ENCODE data around the gene MRPL23.
"Not testable (repeated sequence)": the region's sequence is repeated elsewhere in the genome, so short reads cannot be mapped to it uniquely, and the experiment has no call there.

The MRPL23 gene

DNA sequence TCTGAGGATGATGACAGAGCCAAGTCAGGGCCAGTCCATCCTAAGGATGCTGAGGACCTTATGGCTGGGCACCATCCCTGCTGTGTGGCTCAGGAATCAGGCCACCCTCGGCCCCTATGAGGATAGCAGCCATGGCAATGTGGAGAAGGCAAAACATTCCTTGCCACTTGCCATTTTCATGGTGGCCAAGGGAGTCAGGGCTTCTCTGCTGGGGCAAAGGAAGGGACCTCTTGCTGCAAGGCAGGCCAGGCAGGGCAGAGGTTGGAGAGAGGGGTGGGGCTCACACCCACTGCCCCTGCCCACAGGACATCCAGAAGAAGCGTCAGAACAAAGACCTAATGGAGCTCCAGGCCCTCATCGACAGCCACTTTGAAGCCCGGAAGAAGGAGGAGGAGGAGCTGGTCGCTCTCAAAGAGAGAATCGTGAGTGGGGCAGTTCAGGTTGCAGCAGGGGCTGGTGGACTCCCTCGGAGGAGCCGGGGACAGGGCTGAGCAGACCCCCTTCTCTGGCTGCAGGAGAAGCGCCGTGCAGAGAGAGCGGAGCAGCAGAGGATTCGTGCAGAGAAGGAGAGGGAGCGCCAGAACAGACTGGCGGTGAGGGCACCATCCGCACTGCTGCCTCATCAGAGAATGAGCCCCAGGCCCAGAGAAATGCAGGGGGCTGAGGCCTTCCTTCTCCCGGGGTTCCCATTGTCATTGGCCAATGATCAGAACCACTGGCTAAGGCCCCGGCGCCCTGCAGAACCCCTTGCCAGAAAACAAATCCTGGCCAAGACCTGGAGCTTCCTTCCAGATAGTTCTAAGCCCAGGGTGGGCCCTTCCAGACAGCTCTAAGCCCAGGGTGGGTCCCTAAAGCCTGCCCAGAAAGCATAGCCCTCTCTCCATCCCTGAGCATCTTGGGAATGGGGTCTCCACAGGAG, 13.5 kb upstream of the MRPL23 start:
- DNase-seq (ENCODE audit: low read depth in 2 of 2), result no peak

DNA sequence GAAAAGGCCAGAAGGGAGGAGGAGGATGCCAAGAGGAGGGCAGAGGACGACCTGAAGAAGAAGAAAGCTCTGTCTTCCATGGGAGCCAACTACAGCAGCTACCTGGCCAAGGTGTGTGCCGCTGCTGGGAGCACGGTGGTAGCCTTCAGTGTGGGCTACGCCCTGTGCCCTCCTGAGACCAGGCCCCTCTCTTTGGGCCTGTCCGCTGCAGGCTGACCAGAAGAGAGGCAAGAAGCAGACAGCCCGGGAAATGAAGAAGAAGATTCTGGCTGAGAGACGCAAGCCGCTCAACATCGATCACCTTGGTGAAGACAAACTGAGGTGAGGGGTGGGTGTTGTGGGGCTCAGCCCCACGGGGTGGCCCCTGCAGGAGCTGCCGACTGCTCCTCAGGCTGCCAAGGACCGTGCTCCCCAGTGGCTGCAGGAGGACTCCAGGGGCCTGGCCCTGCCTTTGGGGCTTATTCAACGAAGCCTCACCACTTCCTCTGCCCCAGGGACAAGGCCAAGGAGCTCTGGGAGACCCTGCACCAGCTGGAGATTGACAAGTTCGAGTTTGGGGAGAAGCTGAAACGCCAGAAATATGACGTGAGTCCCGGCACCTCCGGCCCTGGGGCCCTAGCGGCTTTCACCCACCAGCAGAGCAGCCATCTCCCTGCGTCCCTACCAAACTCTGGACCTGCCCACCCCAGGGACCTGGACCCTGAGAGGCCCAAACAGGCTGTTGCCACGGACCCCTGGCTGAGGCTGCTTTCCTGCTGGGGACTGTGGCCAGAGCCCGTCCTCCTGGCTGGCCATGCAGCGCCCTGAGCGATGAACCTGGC, 12.6 kb upstream of the MRPL23 start:
- no peak for DNase-seq (ENCODE audit: low read depth in 2 of 2)

DNA sequence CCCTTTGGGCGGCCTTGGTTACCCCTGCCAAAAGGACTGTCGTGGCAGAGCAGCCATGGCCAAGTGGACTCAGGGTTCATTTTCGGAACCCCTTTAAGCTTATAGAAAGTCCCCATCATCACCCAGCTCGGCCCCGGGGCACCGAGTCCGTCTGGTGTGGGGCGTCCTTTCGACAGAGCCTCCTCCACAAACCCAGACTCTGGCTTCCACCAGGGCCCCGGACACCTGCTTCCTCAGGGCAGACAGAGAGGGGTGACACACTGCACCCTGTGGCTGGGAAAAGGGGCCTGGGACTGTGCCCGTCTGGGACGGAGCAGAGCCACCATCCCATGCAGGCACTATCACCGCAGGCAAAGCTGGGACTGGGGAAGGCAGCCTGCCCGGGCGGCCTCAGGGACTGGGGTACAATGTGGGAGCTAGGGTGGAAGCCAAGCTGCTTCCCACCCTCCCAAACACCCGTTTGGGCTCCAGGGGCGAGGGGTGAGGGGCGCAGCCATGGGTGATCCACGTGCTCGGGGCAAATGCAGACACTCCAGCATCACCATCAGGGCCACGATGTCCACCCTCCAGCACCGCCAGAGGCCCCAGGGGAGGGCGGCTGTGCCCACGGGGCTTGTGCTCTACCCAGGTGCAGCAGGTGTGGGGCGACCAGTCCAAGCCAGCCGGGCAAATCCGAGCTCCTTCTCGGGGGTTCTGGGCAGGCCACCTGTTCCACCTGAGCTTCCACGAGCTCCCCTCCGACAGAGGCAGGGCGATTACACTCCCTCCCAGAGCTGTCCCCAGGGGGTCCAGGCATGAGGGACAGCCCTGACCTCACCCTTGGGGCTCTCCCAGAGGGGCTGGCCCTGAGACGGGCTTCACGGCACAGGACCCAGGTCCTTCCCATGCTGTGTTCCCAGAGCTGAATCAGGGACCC, 11.7 kb upstream of the MRPL23 start:
- no peak for DNase-seq (ENCODE audit: low read depth in 2 of 2)

DNA sequence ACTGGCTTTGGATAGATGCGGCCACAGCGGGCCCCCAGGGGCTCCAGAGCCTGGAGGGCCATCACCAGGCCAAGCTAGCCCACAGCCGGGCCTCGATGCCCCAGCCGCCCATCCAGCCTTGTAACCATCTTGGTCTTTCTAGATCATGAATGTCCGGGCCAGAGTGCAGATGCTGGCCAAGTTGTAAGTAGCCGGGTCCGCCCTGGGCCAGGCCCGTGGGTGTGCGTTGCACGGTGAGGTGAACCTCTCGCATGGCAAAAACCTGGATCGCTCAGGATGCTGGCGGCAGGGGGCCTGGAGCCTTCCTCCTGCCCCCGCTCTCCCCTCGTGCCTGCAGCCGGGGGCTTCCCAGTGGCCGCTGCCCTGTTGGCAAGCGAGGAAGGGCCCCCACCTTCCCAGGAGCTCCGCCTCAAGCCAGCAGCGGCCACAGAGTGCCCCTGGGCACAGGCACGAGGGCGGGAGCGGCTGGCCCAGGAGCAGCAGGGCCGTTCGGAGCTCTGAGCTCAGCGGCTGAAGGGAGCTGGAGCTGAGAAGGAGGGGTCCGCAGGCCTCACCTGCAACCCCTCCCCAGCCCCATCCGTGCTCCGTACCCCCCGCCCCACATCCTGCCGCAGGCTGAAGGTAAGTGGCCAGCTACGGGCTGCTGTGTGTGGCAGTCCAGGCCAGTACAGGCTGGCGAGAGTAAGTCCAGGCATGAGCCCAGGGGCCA, 10.9 kb upstream of the MRPL23 start:
- no peak for DNase-seq (ENCODE audit: low read depth in 2 of 2)

DNA sequence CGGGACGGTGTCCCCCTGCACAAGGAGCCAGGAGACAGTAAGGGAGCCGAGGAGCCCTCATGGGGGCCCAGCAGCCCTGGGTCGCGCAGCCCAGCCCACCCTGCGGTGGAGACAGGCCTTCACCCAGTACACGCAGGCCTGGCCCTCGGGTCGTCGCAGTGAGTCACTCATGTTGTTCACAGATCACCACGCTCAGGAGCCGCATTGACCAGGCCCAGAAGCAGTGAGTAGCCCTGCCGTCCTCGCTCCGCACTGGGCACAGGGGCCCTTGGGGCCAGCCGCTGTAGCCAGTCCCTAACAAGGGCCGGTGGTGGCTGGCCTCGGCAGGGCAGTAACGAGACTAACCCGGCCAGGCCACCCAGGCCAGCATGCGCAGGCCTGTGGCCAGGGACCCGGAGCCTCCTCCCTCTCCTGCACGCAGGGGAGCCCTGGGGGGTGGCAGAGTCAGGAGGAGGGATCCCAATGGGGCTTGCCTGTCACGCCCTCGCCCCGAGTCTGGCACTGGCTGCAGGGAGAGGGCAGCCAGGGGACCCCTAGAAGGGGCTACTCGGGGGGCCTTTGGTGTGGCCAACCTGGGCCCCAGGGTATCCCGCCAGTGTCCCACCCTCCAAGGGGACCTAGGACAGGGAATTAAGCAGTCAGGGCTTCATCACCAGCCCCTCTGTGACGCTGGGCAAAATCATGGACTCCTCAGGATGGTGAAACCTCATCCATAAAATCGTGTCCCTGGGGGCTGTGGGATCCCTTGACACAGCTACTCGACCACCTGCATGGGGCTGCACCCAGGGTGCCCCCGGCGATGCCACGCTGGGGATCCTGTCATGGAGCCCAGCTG, 10.1 kb upstream of the MRPL23 start:
- no peak for DNase-seq (ENCODE audit: low read depth in 2 of 2)

DNA sequence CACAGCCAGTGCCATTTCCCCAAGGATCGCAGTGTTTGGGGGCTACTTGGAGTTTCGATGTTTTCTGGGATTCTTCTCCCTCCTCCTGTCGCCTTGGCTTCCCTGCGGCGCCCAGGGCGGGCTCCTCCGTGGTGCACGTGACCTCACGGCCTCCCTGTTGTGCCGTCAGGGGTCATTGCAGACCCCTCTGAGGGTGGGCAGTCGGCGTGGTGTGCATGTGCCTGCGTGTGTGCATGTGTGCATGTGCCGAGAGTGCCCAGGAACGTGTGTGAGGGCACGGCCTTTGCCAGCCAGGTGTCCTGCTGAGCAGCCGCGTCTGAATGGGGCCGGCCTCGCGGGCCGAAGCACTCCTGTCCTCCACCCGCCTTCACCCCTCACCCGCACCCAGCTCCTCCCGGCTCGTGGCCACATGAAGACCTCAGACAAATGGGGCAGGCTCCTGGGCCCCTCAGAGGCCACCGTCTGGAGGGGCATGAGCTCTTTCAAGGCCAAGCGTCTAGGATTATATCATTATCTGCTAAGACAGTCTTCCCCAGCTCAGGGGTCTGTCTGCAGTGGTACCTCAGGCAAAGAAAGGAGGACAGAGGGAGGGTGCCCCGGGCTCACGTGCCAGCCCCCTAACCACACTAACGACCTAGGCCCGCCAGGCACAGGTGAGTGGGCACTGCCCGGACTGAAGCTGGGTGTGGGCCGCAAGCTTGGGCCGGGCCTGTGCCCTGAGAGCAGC, 9.4 kb upstream of the MRPL23 start:
- no peak for DNase-seq (ENCODE audit: low read depth in 2 of 2)

DNA sequence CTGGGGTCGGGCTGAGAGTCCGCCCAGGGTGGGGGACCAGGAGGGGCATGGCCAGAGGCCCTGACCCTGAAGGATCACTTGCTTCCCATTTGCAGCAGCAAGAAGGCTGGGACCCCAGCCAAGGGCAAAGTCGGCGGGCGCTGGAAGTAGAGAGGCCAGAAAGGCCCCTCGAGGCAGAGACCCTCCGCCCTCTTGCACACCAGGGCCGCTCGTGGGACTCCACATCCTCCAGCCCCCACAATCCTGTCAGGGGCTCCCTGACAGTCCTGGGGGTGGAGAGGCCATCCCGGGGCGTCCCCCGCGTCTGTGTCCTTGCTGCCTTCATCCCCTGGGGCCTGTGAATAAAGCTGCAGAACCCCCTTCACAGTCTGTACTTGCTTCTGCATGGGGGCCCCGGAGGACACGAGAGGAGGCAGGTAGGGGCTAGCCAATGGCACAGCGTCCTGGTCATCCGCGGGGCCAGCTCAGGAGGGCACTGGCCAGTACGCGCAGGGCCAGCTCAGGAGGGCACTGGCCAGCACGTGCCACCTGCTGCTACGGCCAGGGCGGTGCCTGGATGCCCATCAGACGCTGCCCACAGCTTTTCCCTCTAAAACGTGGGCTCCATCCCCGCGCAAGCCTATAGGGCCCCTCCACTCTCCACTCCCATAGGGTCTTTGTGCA, 8.7 kb upstream of the MRPL23 start:
- no peak for DNase-seq (ENCODE audit: low read depth in 2 of 2)

DNA sequence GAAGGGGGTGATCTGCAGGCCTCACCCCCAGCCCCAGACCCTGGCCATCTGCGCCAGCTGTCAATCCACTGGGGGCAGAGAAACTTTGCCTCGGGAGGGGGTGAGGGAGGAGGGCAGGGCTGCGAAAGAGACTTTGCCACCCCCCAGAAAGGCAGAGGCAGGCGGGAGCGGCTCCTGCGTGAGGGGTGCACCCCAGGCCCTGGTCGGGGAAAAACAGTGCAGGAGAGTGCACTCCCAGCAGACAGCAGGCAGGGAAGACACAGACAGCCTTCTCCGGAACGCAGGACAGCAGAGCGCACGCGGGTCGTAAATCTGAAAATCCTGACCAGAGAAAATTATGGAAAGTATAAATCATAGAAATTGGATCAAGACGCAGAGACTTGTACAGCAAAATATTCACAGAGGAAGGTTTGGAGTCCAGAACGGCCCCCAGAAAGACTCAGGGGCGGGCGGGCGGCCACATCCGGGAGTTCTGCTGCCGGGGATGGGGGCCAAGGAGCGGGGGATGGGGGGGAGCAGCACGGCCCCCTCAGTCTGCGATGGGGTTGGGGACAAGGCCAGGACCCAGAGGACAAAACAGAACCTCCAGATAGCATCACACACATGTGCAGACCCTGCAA, 8.0 kb upstream of the MRPL23 start:
- no peak for DNase-seq (ENCODE audit: low read depth in 2 of 2)

DNA sequence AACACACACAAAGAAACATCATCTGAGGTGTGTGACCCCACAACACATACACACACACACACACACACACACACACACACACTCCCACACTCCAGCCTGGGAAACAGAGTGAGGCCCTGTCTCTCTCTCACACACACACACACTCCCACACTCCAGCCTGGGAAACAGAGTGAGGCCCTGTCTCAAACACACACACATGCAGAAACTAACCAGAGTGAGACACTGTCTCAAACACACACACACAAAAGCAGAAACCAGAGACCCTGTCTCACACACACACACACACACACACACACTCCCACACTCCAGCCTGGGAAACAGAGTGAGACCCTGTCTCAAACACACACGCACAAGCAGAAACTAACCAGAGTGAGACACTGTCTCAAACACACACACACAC, 7.3 kb upstream of the MRPL23 start:
- not testable (repeated sequence) for DNase-seq (ENCODE audit: low read depth in 2 of 2)

DNA sequence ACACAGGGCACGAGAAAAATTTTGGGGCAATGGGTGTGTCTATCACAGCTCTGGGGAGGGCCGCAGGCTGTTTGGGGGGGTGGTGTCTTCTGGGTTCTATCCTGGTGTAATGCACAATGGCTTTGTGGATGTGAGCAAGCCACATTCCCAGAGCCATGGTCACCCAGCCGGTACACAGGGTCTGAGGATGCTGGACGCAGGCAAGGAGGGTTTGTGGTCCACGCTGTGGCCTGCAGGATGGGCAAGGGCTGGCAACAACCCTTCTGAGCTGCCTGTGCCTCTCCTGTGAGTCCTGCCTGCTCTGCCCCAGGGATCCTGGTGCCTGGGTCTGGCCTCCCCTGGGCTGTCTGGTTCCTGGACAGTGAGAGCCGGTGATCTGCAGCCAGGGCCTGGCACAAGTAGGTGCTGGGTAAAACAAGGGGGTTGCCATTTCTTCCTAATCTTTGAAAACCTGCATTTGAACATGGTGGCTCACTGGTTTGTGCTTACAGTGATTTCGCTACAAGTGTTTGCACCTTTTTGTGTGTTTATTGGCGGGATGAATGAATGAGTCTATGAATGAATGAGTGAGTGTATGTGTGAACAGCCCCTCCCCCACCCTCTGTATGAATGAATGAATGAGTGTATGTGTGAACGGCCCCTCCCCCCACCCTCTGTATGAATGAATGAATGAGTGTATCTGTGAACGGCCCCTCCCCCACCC, 4.4 kb upstream of the MRPL23 start:
- no peak for DNase-seq (ENCODE audit: low read depth in 2 of 2)

DNA sequence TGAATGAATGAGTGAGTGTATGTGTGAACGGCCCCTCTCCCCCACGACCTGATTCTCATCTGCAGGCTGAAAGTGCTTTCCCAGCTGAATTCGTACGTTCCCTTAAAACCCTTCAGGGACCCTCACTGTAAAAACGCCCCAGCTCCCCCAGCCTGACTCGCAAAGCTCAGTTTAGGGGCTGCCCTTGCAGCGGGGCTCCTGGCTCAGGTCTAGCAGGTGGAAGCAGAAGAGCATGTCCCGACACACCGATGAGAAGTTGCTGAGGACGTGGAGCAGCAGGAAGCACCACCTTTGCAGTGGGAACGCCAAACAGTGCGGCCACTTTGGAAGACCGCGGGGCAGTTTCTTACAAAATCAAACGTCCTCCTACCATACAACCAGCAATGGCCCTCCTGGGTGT, 3.6 kb upstream of the MRPL23 start:
- no peak for DNase-seq (ENCODE audit: low read depth in 2 of 2)

DNA sequence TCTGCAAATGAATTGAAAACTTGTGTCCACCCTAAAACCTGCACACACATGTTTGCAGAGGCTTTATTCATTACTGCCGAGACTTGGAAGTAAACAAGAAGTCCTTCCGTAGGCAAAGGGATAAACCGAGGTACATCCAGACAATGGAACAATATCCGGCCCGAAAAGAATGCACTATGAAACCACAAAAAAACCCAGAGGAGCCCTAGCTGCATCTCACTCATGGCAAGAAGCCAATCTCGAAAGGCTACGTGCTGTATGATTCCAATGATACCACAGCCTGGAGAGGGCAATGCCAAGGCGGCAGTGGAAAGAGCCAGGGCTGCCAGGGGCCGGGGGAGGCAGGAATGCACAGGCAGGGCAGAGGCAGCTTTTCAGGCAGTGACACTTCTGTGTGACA, 3.2 kb upstream of the MRPL23 start:
- DNase-seq (ENCODE audit: low read depth in 2 of 2), result no peak

DNA sequence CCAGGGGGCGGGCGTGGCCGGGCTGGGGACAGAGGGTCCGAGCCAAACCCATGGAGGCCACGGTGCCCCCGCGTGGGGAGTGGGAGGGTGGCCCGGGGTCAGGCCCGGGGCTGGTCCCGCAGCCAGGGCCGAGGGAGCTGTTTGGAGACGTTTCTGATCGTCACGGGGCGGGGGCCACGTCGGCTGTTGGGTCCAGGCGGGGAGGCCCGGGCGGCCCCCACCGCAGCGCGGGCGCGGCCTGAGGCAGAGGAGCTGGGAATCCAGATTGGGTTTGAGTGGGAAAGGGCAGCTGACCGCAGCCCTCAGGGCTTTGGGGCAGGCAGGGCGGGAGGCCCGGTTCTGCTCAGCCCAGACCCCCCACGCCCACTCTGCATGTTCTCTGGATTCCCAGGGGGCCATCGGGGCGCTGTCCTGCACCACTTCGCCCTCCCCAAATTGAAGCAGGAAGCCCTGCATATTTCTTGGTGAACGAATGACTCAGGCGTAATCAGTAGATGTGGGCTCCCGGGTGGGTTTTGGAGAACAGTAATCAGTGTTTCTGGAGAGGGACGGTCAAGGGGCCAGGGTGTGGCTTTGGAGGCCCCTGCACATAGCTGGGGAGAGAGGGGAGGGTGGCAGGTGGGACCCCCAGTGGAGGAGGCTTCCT, 583 bp downstream of the MRPL23 start:
- no peak for DNase-seq (ENCODE audit: low read depth in 2 of 2)

DNA sequence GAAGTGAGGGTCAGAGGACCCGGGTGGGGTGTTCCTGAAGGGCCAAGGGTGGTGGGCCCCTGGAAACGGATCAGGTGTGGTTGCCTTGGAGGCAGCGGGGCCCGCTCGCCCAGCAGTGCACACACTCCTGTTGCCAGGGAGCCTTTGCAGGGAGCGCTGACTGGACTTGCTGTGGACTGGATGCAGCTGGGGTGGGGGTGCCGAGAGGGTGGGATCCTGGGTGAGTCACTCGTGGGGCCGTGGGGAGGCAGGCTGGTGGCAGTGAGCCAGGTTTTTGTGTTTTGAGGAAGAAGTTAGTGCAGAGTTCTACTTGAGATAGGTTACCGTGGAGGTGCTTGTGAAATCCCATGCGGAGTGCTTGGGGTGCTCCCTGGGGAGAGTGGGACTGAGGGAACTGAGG, 1.3 kb downstream of the MRPL23 start:
- DNase-seq (ENCODE audit: low read depth in 2 of 2), result no peak

DNA sequence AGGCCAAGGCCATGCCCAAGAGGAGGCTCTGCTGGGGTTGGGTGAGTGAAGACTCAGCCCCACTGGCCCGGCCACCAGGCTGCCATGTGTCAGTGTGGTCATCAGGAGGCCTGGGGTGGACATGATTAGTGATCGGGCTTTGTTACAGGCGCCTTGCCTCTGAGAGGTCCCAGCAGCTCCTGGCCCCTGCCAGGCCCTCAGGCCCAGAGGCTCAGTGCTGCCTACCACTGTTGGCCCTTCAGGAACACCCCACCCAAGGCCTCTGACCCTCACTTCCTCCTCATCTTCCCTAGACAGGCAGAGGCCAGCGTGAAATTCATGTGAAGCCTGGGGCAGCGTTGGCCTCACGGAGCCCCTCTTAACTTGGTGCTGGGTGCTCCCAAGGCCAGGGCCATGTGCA, 2.2 kb downstream of the MRPL23 start:
- DNase-seq (ENCODE audit: low read depth in 2 of 2), result no peak

DNA sequence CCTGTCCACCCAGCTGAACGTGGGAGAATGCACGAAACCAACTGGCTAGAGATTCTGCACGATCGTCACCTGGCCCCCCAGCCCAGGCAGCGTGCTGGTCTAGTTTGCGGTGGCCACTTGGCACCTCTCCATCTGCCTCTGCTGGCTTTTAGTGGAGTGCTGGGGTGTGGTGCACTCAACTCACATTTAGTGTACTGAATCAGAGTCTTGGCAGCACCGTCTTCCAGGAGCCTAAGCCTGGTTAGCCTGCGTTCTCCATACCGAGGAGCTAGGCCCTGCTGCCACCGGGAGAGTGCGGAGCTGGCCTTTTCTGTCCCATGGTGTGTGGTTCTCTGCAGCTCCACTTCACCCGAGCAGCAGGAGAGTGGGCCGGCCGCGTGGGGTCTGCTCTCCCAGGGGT, 2.8 kb downstream of the MRPL23 start:
- no peak for DNase-seq (ENCODE audit: low read depth in 2 of 2)

DNA sequence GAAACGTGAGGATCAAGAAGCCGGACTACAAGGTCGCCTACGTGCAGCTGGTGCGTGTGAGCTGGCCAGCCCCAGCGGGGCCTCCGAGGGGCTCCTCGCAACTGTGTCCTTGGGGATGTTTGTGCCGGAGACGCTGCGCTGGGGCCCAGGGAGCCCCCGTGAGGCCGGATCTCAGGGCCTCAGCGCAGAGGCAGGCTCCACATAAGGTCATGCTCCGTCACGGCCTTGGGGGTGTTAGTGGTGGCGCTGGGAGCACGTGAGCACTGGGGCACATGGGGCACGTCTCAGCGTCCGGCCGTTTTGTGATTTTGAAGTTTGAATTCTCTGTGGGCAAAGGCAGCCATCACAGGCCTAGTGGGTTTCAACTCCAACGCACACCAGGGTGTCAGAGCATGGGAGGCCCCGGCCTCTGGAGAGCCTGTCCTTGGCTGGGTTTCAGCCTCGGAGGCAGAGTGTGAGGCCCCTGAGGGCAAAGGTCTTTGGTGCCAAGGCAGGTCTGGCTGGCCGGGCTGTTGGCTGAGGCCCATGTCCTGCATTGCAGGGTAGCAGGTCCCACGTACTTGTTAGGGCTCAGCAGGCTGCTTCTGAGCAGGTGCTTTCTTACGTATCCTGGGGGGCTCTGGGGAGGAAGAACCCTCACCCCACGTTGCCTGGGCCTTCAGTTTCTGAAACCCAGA, 5.8 kb downstream of the MRPL23 start:
- DNase-seq (ENCODE audit: low read depth in 2 of 2), result no peak
